Activated CD4-positive, alpha-beta T cell treated with anti-CD3 and anti-CD28 coated beads for 24 hours (primary cell): ENCODE measurements around the gene ALKBH5.
A peak's percentile ranks its signal among the peaks of the same experiment; 100 is the strongest.

Source experiments
- DNase-seq, 2 donors: peaks; one replicate each; pipeline ENCODE4 v3.0.0-alpha.2; 2020; ENCODE audit warnings: low read depth in 2 of 2

The ALKBH5 gene

DNA sequence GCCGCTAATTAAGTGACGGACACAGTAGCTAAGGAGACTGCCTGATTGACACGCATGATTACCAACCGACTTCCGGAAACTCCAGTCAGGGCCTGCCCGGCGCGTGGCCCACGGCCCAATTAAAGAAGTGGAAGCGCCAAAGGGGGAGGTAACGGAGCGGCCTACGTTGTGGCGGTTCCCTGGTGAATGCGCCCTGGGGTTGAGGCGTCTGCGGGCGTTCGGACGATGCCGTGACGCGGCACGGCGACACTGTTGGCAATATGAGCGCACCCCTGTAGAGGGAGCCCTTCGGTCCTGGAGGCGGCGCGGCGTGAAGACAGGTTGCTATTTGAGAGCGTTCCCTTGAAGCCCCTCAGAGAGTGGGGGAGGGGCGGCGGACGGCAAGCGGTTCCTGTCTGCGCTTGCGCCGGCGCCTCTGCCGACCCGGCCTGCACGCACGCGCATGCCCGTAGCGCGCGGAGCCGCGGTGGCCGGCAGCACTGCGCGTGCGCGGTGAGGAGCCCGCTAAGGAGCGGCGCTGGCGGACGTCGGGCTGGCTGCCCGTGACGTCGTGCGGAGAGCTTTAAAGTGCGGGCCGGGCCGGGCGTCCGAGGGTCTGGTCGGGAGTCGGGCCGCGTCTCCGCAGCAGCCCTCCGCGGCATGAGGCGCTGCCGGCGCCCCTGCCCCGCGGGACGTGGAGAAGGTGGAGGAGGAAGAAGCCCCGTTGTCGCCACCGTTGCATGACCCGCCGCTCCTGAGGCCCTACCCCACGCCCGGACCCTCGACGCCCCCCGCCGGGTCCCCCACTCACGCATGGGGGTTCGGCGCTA lies at the start of gene ALKBH5:
Gene ALKBH5 (plus strand): TSS at position 495 of the 809 bp plus-strand sequence. CDS start 416 bp downstream, outside the sequence.
- peak; percentile 90 to 94 for DNase-seq

DNA sequence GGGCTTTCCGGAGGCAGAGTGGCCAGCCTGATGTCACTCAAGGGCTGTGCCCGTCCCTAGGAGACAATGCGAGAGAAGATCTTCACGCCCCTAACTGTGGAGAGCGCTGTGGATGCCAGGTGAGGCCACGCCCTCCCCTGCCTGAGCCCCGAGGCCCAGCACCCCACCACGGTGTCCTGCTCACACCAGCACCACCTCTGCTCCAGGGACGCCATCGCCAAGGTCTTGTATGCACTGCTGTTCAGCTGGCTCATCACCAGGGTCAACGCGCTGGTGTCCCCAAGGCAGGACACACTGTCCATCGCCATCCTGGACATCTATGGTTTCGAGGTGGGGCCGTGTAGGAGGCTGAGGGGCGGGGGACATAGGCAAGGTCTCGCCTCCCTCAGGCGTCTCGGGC lies 47.3 kb upstream of the ALKBH5 start:
- no peak for DNase-seq

DNA sequence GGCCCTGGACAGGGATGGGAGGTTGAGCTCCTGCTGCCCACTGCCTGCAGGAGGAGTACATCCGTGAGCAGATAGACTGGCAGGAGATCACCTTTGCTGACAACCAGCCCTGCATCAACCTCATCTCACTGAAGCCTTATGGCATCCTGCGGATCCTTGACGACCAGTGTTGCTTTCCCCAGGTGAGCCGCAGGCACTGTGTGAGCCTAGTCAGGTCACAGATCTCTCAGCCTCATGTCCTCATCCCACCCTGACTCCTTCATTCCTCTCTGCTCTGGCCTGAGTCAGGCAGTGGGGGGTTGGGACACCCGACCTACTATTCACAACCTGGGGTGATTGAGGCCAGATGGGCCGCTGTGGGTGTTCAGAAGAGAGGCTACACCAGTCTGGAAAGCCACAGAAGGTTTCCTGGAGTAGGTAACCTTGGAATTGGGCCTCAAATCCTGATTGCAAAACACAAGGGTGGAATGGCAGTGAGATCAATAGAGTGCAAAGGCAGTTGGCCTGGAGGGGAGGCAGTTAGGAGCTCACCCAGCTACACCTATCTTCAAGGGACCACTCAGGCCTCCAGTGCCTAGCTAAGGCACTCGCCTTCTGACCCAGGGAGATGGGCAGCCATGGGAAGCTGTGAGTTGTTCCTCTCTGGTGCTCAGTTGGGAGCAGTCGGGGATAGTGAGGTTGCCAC lies 45.4 kb upstream of the ALKBH5 start:
- DNase-seq = no peak

DNA sequence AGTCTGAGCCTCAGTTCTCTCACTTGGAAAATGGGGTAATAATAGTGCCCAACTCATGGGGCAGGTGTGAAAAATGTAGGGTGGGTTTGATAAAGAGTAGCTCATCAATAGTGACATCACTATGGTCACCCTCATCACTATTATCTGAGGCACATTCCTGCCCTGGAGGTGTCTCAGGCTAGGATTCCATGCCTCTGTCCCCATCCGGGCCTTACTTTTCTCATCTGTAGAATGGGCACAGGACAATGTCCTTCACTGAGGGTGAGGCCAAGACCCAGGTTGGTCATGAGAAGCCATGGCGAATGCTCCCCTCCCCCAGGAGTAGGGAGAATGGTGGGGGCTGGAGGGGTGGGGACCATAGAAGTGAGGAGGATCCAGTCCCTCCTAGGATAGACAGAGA lies 44.5 kb upstream of the ALKBH5 start:
- no peak for DNase-seq

DNA sequence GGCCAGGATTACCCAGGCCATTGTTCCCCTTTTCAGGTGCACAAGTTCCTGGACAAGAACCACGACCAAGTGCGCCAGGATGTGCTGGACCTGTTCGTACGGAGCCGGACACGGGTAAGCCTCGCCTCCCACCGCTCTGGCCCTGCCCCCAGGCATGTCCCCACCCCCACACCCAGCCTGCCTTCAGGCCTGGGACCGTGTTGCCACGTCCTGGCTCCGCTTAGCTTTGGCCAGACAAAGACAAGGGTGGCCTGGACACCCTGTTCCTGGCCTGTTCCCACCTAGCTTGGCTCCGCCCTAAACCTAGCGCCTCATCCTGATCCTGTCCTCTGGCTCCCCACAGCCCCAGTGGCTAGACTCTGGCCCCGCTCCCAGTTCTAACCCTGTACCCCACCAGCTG lies 44.1 kb upstream of the ALKBH5 start:
- no peak for DNase-seq

DNA sequence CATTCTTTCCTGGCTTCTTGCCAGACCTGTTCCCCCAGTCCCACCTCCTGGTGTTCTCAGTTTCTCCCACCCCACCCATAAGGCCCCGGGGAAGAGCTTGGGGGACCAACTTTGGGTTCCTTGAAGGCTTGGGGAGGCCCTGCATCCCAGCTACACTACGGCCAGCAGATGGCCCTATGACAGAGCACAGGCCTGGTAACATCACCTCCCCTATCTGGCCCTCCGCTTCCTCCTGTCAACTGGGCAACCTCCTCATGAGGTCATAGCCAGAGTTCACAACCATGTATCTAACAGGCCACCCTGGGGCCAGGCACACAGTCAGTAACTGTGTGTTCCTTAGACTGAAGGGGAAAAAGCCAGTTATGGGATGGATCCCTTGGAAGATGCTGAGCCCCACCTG lies 43.7 kb upstream of the ALKBH5 start:
- no peak for DNase-seq

DNA sequence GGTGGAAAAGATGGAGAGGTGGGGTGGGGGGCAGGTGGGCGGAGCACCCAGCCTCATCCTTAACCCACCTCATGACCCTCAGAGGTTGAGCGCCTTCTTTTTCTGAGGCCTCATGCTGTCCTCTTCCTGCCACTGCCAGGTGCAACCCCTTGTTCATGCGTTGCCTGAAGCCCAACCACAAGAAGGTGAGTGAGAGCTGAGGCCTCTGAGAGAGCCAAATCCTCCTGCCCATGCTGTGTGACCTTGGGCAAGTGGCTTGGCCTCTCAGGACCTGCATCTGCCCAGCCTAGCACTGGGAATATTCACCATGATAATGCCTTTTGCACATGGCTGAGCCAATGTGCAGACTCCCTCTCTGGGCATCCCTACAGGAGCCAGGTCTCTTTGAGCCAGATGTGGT lies 43.0 kb upstream of the ALKBH5 start:
- DNase-seq = no peak

DNA sequence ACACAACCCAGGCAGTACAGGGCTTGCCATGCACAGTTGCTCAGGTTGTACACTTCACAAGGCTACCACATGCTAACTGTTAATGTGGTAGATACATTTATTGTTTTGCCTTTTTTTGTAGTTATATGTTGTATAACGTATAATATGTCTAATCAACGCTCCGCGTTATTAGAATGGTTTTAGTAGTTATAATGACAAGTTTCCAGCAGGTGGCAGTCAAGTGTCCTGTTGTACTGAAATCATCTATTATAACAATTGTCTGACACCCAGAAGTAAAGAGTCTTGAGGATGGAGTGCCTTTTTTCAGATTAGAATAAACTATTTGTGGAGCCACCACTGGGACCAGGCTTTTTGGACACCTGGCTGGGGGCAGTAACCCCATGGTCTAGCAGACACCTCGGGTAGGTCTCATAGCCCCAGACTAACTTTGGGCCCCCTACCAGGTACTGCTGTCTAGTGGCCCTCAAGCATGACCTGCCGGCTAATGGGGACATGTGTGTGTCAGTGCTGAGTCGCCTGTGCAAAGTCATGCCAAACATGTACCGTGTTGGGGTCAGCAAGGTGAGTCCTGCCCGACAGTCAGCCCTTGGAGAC lies 42.3 kb upstream of the ALKBH5 start:
- peak; percentile 10 to 52 for DNase-seq

DNA sequence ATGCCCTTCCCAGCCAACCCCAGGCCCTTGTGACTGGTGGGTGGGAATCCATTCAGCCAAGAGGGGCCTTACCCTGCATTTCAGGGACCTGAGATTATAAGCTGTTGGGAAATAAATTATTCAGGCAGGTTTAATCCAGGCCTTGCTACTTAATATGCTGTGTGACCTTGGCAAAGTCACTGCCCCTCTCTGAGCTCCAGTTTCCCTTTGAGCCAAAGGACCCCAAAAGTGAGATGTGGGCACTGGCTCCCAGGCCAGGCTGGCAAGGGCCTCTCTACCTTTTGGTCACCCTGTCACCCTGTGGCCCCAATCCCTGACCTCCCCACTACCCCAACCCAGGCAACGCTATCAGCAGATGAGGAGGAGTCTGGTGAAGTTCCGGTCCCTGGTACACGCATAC lies 41.2 kb upstream of the ALKBH5 start:
- no peak for DNase-seq

DNA sequence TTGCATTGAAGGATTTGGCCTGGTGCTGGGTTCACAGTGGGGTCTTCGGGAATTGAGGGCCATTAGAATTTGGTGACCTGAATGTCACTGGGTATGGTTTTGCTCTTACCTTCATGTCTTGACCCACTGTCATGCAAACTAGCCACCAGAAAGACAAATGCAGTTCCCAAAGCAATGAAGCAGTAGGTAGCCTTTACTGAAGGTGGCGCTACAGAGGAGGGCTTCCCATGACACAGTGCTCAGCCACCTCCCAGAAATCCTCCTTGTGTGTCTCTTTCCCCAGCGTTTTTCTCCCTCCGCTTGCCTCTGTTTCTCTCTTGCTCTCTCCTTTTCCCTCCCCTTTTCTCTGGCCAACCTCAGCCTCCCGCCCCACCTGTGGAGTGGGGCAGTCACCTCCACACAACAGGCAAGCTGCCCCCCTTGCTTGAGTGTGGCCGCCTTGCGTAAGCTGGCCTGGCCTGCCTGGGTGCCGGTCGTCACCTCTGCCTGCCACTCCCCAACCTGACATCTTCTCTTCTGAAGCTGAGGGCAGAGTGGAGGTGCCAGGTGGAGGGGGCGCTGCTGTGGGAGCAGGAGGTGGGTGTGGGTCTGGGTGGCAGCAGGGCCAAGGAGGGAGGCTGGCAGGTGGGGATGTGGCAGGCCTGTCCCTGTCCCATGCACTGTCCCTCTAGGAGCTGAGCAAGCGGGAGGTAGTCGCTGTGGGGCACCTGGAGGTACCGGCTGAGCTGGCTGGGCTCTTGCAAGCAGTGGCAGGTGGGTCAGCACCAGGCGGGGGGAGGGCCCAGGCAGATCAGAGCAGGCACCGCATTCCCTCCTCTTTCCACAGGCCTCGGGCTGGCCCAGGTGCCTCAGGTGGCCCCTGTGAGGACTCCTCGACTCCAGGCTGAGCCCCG lies 40.3 kb upstream of the ALKBH5 start:
- DNase-seq = no peak

DNA sequence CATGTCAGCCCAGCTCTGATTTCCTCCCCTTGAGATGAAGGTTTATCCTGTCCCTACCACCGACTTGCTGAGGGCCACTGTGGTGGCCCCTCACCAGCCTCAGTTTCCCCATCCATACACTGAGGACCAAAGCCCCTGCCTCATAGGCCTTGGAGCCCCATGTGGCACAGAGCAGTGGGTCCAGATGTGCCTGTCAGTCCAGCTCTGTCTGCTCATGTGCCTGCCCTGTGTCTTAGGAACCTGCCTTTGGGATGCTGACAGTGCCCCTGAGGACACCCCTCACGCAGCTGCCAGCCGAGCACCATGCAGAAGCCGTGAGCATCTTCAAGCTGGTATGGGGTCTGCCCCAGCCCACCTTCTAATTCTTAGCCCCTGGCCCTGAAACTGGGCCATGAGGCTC lies 39.4 kb upstream of the ALKBH5 start:
- no peak for DNase-seq

DNA sequence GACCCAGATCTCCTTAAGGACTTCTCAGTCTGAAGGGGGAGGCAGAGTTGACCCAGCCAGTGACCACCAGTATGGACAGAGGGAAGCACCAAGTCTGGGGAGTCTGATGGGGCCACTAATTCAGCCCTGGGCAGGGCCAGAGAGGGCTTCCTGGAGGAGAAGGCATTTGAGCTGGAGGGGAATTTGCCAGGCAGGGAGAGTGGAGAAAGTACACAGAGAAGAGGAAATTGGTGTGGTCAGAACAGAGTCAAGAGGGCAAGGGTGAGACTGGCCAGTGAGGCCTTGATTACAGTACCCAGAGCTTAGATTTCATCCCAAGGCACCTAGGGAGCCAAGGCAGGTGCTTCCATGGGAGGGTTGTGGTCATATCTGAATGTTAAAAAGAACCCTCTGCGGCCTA lies 38.8 kb upstream of the ALKBH5 start:
- no peak for DNase-seq

DNA sequence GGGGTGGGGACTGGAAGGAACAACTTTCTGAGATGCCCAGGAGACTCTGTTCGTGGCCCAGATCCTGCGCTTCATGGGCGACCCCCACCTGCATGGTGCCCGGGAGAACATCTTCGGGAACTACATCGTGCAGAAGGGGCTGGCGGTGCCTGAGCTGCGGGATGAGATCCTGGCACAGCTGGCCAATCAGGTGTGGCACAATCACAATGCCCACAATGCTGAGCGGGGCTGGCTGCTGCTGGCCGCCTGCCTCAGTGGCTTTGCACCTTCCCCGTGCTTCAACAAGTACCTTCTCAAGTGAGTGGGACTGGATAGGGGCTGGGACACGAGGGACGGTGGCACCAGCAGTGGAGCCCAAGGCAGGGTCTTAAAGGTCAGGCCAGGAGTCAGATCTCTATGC lies 37.8 kb upstream of the ALKBH5 start:
- no peak for DNase-seq

DNA sequence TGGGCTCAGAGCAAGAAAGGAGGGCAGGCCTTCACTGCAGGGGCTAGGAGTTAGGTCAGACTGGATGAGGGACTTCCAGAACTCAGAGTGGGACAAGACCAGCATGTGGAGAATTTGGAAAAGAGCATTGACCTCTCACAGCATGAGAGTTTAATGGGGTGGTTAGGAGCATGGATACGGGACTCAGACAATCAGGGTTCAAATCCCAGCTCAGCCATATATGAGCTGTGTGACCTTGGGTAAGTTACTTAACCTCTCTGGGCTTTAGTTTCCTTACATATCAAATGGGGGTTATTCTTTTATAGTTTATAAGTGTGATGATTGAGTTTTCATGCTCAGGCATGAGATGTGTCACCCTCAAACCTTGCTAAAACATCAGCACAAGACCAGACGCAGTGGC lies 37.4 kb upstream of the ALKBH5 start:
- no peak for DNase-seq

DNA sequence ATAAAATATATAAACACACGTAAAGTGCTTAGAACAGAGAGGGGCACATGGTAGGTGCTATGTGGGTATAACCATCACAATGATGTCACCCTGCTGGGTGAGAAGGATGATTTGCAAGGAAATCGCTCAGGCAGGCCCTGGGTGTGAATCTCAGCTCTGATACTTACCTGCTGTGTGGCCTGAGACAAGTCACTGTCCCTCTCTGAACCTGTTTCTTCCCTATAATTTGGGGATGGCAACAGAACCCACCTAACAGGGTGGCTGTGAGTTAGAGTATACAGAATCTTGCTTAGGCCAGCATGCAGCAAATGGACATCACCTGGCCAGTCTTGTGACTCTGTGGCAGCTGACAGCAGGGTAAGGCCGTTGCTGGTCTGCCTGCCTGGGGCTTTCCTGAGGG lies 36.6 kb upstream of the ALKBH5 start:
- DNase-seq = no peak

DNA sequence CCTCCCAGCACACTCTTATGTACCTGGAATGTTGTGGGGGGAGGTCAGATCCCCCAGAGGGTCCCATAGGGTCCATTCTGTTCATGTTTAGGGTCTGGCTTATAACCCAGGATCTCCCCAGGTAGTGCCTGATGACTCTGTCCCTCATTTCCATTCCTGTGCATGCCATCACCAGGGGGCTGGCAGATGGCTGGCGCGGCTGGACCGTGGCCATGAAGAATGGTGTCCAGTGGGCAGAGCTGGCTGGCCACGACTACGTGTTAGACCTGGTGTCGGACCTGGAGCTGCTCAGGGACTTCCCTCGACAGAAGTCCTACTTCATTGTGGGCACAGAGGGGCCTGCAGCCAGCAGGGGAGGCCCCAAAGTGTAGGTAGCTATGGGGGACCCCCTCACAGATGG lies 35.0 kb upstream of the ALKBH5 start:
- DNase-seq = no peak

DNA sequence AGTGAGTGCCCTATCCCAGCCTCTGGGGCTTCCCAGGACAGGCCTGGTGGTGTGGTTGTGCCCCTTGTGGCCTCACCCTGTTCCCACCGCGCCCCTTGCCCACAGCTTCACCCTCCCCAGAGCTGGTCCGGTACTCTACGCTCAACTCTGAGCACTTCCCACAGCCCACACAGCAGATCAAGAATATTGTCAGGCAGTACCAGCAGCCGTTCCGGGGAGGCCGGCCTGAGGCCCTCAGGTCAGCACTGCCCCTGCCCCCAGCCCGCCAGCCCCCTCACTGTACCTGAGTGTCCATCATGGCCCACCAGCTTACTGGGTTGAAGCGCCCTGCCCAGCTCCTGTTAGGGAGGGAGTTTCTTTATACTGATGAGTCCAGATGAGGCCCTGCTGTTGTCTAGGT lies 32.3 kb upstream of the ALKBH5 start:
- no peak for DNase-seq

DNA sequence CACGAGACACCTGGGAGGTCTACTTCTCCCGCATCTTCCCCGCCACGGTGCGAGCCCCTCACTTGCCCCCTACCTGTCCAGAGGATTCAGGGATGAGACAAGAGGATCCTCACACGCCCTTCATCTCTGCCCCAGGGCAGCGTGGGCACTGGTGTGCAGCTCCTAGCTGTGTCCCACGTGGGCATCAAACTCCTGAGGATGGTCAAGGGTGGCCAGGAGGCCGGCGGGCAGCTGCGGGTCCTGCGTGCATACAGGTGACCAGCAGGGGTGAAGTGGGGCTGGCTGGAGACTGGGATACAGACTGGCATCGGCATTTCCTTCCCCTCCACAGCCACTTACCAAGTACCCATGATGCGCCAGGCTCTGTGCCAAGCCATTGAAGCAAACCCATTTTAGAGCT lies 28.4 kb upstream of the ALKBH5 start:
- DNase-seq = no peak

DNA sequence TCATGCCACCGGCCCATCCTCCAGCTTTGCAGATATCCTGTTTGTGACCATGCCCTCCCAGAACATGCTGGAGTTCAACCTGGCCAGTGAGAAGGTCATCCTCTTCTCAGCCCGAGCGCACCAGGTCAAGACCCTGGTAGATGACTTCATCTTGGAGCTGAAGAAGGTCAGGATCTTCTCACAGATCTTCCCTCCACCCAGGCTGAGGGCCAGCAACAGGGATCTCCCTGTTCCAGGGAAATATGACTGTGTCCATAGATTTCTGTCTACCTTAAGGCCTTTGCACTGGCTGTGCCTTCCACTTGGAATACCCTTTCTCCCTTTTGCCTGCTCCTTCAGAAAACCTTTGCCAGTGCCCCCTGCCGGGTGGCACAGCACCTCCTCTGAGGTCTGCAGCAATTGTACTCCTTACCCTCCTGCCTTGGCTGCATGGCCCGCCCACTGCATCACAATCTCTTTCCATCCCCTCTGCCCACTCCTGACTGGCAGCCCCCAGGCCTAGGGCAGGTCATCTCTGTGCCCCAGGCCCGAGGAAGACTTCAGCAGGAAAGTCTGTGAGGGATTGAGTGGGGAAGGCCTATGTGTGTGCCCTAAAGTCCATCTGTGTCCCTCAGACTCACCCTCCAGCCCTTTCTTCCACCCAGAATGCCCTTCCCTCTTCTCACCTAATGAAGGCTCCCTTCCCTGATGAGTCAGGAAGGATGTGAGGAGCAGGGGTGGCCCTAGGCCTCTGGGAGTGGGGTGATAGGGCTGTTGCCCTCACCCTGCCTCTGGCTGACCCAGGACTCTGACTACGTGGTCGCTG lies 27.3 kb upstream of the ALKBH5 start:
- no peak for DNase-seq

DNA sequence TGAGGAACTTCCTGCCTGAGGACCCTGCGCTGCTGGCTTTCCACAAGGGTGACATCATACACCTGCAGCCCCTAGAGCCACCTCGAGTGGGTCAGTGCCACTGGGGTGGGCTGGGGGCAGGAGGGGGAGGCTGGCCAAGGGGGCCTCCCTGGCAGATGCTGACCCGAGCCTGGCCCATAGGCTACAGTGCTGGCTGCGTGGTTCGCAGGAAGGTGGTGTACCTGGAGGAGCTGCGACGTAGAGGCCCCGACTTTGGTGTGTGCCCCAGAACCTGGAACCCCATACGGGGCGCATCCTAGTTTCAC lies 26.7 kb upstream of the ALKBH5 start:
- no peak for DNase-seq

DNA sequence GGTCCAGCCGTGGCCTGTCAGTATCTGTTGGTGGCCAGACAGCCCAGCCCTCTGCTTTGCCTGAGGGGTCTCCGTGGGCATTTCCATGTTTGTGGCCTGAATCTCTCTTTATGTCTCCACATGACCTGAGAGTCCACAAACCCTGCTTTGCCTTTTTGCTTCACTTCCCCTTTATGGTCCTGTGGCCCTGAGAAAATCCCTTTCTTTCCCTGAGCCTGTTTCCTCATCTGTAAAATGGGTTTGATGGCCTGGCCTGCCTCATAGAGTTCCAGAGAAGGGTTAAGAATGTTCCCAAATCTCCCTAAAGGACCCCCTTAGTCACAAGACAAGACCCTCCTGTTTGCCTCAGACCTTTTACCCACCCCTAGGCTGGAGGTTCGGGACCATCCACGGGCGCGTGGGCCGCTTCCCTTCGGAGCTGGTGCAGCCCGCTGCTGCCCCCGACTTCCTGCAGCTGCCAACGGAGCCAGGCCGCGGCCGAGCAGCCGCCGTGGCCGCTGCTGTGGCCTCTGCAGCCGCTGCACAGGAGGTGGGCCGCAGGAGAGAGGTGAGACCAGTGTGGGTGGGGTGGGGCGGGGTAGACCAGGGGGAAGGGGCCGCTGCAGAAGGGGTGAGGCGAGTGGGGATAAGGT lies 26.2 kb upstream of the ALKBH5 start:
- DNase-seq = no peak
